Adrenal gland (tissue), 19 donors: Measurements from ENCODE around the gene PARD6G. TPM values are rescaled to one million over a fixed set of nuclear protein-coding genes. Genes with fewer than 3 reads are reported as not detected.
"Not testable (repeated sequence)": the region's sequence is repeated elsewhere in the genome, so short reads cannot be mapped to it uniquely, and the experiment has no call there.

Experiments used
- DNase-seq, 7 donors: peaks; one replicate each; pipeline ENCODE4 v3.0.0-alpha.2; 2019 to 2020
- H3K27ac ChIP-seq, 5 donors: fragments of 200-600 bp; sonication (generic) in 4 of 5; 1 replicate in 3 of 5; 2 replicates in 2 of 5; pipeline versions ENCODE4 v1.5.1 to v1.8.0; 2016 to 2020; ENCODE audit warnings: mild to moderate bottlenecking in 1 of 5
- H3K27me3 ChIP-seq: fragments of 200-600 bp; 2 replicates; pipeline ENCODE4 v1.8.0; 2021
- H3K36me3 ChIP-seq, 2 donors: fragments of 200-600 bp; replicated peaks in 1 of 2; 1 replicate in 1 of 2; 2 replicates in 1 of 2; pipeline versions ENCODE4 v1.5.1 to v1.8.0; 2018 to 2022
- H3K4me1 ChIP-seq, 2 donors: fragments of 200-600 bp; replicated peaks in 1 of 2; 1 replicate in 1 of 2; 2 replicates in 1 of 2; pipeline versions ENCODE4 v1.5.1 to v1.8.0; 2018 to 2021
- H3K4me3 ChIP-seq, 4 donors: fragments of 200-600 bp; sonication (generic) in 3 of 4; one replicate each; pipeline ENCODE4 v1.5.1; 2016 to 2018
- H3K9me3 ChIP-seq, 3 donors: fragments of 200-600 bp; sonication (generic) in 1 of 3; replicated peaks in 1 of 3; 1 replicate in 2 of 3; 2 replicates in 1 of 3; pipeline versions ENCODE4 v1.5.1 to v1.8.0; 2016 to 2021
- POLR2A ChIP-seq, 2 donors: fragments of 450-650 bp; IDR thresholded peaks; one replicate each; pipeline ENCODE4 v1.6.1; 2017; ENCODE audit warnings: antibody characterized with exemption in 2 of 2, mild to moderate bottlenecking in 2 of 2, moderate library complexity in 1 of 2
- WGBS, 4 donors: extraction: QIAGEN DNeasy Blood & Tissue Kit in 2 of 4; methylation state at CpG; one replicate each; pipeline versions ENCODE4 v1.1.5 to v1.1.7; 2013 to 2017; 5-methylcytosine and 5-hydroxymethylcytosine counted together
- intact Hi-C, 2 donors: fragments of 100-400 bp; cut with DNase I; formaldehyde crosslinking; loops; one replicate each; pipeline versions ENCODE4 v1.14.1 to v1.15.0; 2022 to 2023
- long read RNA-seq, 10 donors: library from polyadenylated mRNA in 3 of 10; unstranded in 2 of 10; stranded (forward) in 1 of 10; transcript quantifications; one replicate each; pipeline ENCODE4 v2.0.0 and lab custom pipeline, GENCODE V29; 2021 to 2026
- polyA plus RNA-seq, 3 donors: library from polyadenylated mRNA; stranded (reverse); fragments of 200-250 nt in 2 of 3; fragments of 350-450 nt in 1 of 3; fragmentation: Illumina TruSeq in 1 of 3; extraction: RNeasy Lipid Tissue Mini Kit (QIAGEN cat#74804) in 1 of 3; gene quantifications; one replicate each; pipeline ENCODE4 v1.2.3, GENCODE V29; 2013 to 2014
- total RNA-seq, 9 donors: library from RNA; depleted of rRNA in 4 of 9; stranded (reverse); fragments of >200 nt in 4 of 9; fragments of 120-200 nt in 1 of 9; fragmentation: NEBNext Ultra II Directional in 1 of 9; extraction: Animal tissue kit (Norgen Biotek cat#: 25700) in 1 of 9; gene quantifications; one replicate each; pipeline versions ENCODE4 v1.1.0 to v1.2.4, GENCODE V29; 2013 to 2023
- TF ChIP-seq, protein P1 (sequence below), 6 experiments: fragments of 450-650 bp in 4 of 6; fragments of 200-600 bp in 2 of 6; sonication (generic) in 1 of 6; IDR thresholded peaks; 1 replicate in 5 of 6; 2 replicates in 1 of 6; pipeline versions ENCODE4 v1.5.1 to v1.8.0; 2016 to 2021; ENCODE audit warnings: antibody characterized with exemption in 6 of 6, mild to moderate bottlenecking in 2 of 6, moderate library complexity in 1 of 6
- donor health status: healthy with polysubstance abuse.
- donor health status: Bipolar disorder and iron deficiency.
- donor health status: DM: yes; HTN: yes; CAD: no.
- donor health status: DM: no; HTN: no; CAD: no.
- donor health status: DM: no; HTN: no; CAD: no.
- donor health status: DM: yes; HTN: yes; CAD: no.

PARD6G gene
- 1 to 10 TPM; 1.1 to 4.3 (median 2.3) TPM for total RNA-seq
- 1 to 10 TPM in 2 of 3 donors, under 1 TPM in 1; 0.95 to 2.4 (median 1.8) TPM for polyA plus RNA-seq
- long read RNA-seq, donor 1 = 0 reads
- long read RNA-seq, donor 2 = 0 reads
- long read RNA-seq, donor 3 = 0 reads
- long read RNA-seq, donor 4 = 0 reads
- long read RNA-seq, donor 5 = 0 reads
- long read RNA-seq, donor 6 = 0 reads
- long read RNA-seq, donor 7 = 0 reads
- long read RNA-seq, donor 8 = 0 reads
- long read RNA-seq, donor 9 = 0 reads
- long read RNA-seq, donor 10 = 0 reads

DNA sequence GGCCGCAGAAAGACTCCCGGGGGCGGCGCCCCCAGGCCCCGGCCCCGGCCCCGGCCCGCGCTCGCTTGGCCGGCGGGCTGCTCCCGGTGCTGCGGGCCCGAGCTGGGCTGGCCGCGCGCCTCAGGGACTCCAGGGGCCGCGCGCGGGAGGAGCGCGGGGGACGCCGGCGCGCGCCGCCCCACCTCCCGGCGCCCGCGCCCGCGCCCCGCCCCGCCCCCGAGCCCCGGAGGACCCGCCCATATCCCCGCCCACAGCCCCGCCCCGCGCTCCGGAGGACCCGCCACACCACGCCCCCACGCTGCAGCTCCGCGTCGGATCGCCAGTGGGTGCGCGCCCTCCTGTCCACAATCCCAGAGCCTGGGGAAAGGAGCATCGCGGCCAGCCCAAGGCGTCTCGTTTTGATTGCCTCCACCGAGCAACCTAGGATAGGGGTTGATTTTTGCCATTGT, at the start of gene PARD6G:
Gene PARD6G (minus strand): TSS at position 122 of the 449 bp plus-strand sequence. CDS start 166 bp downstream, outside the sequence.
- TF ChIP-seq, protein P1, sequence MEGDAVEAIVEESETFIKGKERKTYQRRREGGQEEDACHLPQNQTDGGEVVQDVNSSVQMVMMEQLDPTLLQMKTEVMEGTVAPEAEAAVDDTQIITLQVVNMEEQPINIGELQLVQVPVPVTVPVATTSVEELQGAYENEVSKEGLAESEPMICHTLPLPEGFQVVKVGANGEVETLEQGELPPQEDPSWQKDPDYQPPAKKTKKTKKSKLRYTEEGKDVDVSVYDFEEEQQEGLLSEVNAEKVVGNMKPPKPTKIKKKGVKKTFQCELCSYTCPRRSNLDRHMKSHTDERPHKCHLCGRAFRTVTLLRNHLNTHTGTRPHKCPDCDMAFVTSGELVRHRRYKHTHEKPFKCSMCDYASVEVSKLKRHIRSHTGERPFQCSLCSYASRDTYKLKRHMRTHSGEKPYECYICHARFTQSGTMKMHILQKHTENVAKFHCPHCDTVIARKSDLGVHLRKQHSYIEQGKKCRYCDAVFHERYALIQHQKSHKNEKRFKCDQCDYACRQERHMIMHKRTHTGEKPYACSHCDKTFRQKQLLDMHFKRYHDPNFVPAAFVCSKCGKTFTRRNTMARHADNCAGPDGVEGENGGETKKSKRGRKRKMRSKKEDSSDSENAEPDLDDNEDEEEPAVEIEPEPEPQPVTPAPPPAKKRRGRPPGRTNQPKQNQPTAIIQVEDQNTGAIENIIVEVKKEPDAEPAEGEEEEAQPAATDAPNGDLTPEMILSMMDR (IDR thresholded peaks at IDR 0.05) = no peak
- no peak for TF ChIP-seq POLR2A (IDR thresholded peaks at IDR 0.05)
- peak within 1 kb of the TSS in 3 of 4 donors; percentile 25 to 90 (median 70) for H3K4me3 ChIP-seq
- H3K36me3 ChIP-seq = no peaks in the 10 kb centered on the region
- peaks cover 3 to 4% of the 10 kb centered on the region in 2 donors for H3K4me1 ChIP-seq
- H3K27ac ChIP-seq = no peak within 1 kb of the TSS
- peak; percentile 74 to 86 (median 82) for DNase-seq
- WGBS, 4 donors = 0 to 2% (median 0%) methylated on average over 1 to 60 of the region's 60 CpGs
- no peaks in the 10 kb centered on the region for H3K9me3 ChIP-seq
- intact Hi-C loops = no loop called here
- no peaks in the 10 kb centered on the region for H3K27me3 ChIP-seq

- H3K4me3 ChIP-seq, H3K36me3 ChIP-seq, H3K27me3 ChIP-seq, H3K4me1 ChIP-seq, H3K27ac ChIP-seq, intact Hi-C loops, H3K9me3 ChIP-seq: not testable (repeated sequence)
- 67 to 85% (median 73%) methylated on average over 64 to 90 of the region's 91 CpGs for WGBS, 4 donors
- DNase-seq = peak in 5 of 7 donors; percentile 15 to 74 (median 42)
- TF ChIP-seq, protein P1 (IDR thresholded peaks at IDR 0.05) = peak in 5 of 6 experiments; percentile 14 to 66 (median 40)
Measured at GRCh38 chr18:80262241-80263033, 15.1 kb upstream of the PARD6G start.

GRCh38 chr18:80259610-80260009, 12.3 kb upstream of the PARD6G start:
- no peaks in the 10 kb centered on the region for H3K9me3 ChIP-seq
- no peaks in the 10 kb centered on the region for H3K4me1 ChIP-seq
- DNase-seq = no peak
- no peaks in the 10 kb centered on the region for H3K36me3 ChIP-seq
- no peak overlapping the region for H3K27ac ChIP-seq
- intact Hi-C loops = no loop called here
- 84 to 92% (median 86%) methylated on average over 4 of the region's 4 CpGs for WGBS, 4 donors
- TF ChIP-seq POLR2A (IDR thresholded peaks at IDR 0.05) = no peak
- TF ChIP-seq, protein P1 (IDR thresholded peaks at IDR 0.05) = no peak
- H3K4me3 ChIP-seq = no peak overlapping the region
- no peaks in the 10 kb centered on the region for H3K27me3 ChIP-seq

GRCh38 chr18:80258640-80259039, 11.3 kb upstream of the PARD6G start:
- Histone ChIP-seq H3K27me3 (no peaks in the 10 kb centered on the region), H3K9me3 (no peaks in the 10 kb centered on the region), H3K4me1 (no peaks in the 10 kb centered on the region), H3K36me3 (no peaks in the 10 kb centered on the region), H3K27ac (no peak overlapping the region), H3K4me3 (no peak overlapping the region)
- intact Hi-C loops = no loop called here
- DNase-seq = no peak
- TF ChIP-seq POLR2A (IDR thresholded peaks at IDR 0.05) = no peak
- TF ChIP-seq, protein P1 (IDR thresholded peaks at IDR 0.05) = no peak
- WGBS, 4 donors = 68 to 82% (median 71%) methylated on average over 2 to 3 of the region's 3 CpGs
